Activated CD4-positive, alpha-beta T cell treated with anti-CD3 and anti-CD28 coated beads, Interleukin-2, amount 10 ng/mL, durations not matched to agents 7 days and 5 days (primary cell): Measurements from ENCODE around the gene ILKAP. TPM values are rescaled to one million over a fixed set of nuclear protein-coding genes. Genes with fewer than 3 reads are reported as not detected.
A peak's percentile ranks its signal among the peaks of the same experiment; 100 is the strongest.

Source experiments
- CTCF ChIA-PET: fragments of 350-600 bp; sonication (Branson Sonifier 250); formaldehyde crosslinking; loops from one replicate; lab custom pipeline; 2021; ENCODE audit warnings: antibody characterized with exemption; lab: Charles Lee
- POLR2A ChIA-PET: fragments of 350-600 bp; sonication (Branson Sonifier 250); formaldehyde crosslinking; loops from one replicate; lab custom pipeline; 2021; ENCODE audit warnings: antibody characterized with exemption; lab: Charles Lee
- DNase-seq: peaks from one replicate; pipeline ENCODE4 v3.0.0-alpha.2; 2020
- H3K27ac Mint-ChIP-seq: one replicate; pipeline ENCODE4 v1.8.0; 2021; ENCODE audit warnings: mild to moderate bottlenecking, moderate library complexity, mixed read lengths
- H3K27me3 Mint-ChIP-seq: one replicate; pipeline ENCODE4 v1.8.0; 2021; ENCODE audit warnings: mixed read lengths
- H3K36me3 Mint-ChIP-seq: one replicate; pipeline ENCODE4 v1.8.0; 2021; ENCODE audit warnings: low read depth, mixed read lengths
- H3K4me1 Mint-ChIP-seq: one replicate; pipeline ENCODE4 v1.8.0; 2021; ENCODE audit warnings: mixed read lengths
- H3K4me3 Mint-ChIP-seq: one replicate; pipeline ENCODE4 v1.8.0; 2021; ENCODE audit warnings: mild to moderate bottlenecking, moderate library complexity, mixed read lengths
- H3K9me3 Mint-ChIP-seq: one replicate; pipeline ENCODE4 v1.8.0; 2021; ENCODE audit warnings: mixed read lengths
- total RNA-seq, 2 experiments: library from RNA; stranded (reverse); gene quantifications; one replicate each; pipeline ENCODE4 v1.2.3, GENCODE V29; 2021

ILKAP gene
- total RNA-seq, 2 experiments from 2014 or later = 59.1 to 63.2 TPM

DNA sequence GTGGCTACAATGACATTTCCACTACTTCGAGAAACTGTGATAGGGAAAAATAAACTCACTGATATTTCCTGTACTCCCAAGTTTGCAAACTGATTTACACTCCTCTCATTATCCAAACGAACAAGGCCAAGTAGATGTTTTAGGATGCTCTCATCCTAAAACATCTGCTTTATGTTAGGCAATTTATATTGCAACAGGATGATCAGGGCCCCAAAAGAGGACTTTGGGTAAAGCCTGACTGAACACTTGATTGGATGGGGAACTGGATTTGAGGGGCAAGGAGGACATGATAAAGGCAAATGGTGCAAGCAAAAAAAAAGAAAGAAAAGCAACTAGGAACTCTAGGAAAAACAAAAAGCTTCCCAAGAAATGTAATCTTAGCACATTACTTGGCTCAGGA, 38.5 kb upstream of the ILKAP start:
- CTCF ChIA-PET = no interaction called here
- peaks cover 6% of the 10 kb centered on the region for H3K4me1 Mint-ChIP-seq

DNA sequence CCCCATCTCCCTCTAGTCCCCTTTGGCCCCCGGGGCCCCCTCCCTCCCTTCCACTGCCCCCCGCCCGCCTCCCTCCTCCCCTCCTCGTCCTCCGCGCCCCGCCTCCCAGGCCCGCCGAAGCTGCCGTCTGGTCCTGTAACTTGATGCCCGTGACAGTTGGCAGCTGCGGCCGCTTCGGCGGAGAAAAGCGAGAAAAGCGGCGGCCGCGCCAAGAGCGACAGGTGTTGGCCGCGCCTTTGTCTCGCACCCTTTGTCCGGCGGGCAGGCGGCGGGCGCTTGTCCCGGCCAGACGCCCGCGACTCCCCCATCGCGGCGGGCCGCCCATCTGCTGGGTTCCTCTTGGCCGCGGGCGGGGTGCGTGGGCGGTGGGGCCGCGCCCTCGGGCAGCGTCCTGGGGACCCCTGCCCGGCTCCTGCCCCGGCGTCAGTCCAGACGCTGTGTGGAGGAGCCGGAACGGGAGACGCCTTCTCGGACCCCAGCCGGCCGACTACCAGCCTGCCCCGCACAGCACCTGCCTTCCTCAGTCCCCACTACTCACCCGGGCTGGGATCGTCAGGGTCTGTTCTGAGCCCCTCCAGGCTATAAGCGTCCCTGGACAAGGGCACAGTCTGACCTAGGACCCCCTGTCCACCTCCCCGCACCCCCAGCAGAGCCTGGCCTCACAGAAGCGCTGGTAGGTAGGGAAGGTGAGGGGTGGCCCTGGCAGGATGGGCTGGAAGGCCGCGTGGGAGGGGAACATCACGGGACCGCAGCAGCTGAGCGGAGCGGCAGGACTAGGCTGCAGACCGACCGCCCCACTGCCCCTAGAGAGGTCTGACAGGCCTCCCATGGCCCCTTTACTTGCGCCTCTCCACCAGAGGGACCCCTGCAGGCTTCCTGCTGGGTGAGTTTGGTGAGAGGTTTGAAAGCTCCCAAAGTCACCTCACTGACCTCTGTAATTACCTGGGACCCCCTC, 37.5 kb upstream of the ILKAP start:
- Mint-ChIP-seq H3K36me3 (peaks cover 7% of the 10 kb centered on the region), H3K4me1 (peaks cover 6% of the 10 kb centered on the region), H3K4me3 (no peak overlapping the region), H3K9me3 (no peaks in the 10 kb centered on the region), H3K27ac (no peak overlapping the region), H3K27me3 (peaks cover 30% of the 10 kb centered on the region)
- no peak for DNase-seq
- ChIA-PET CTCF (no interaction called here), POLR2A (no interaction called here)

More for the DNA sequence above, 38.5 kb upstream of the ILKAP start:
- H3K27me3 Mint-ChIP-seq = peaks cover 24% of the 10 kb centered on the region
- peaks cover 7% of the 10 kb centered on the region for H3K36me3 Mint-ChIP-seq
- no peak overlapping the region for H3K27ac Mint-ChIP-seq
- H3K4me3 Mint-ChIP-seq = no peak overlapping the region
- no peaks in the 10 kb centered on the region for H3K9me3 Mint-ChIP-seq
- POLR2A ChIA-PET = no interaction called here
- DNase-seq = no peak

DNA sequence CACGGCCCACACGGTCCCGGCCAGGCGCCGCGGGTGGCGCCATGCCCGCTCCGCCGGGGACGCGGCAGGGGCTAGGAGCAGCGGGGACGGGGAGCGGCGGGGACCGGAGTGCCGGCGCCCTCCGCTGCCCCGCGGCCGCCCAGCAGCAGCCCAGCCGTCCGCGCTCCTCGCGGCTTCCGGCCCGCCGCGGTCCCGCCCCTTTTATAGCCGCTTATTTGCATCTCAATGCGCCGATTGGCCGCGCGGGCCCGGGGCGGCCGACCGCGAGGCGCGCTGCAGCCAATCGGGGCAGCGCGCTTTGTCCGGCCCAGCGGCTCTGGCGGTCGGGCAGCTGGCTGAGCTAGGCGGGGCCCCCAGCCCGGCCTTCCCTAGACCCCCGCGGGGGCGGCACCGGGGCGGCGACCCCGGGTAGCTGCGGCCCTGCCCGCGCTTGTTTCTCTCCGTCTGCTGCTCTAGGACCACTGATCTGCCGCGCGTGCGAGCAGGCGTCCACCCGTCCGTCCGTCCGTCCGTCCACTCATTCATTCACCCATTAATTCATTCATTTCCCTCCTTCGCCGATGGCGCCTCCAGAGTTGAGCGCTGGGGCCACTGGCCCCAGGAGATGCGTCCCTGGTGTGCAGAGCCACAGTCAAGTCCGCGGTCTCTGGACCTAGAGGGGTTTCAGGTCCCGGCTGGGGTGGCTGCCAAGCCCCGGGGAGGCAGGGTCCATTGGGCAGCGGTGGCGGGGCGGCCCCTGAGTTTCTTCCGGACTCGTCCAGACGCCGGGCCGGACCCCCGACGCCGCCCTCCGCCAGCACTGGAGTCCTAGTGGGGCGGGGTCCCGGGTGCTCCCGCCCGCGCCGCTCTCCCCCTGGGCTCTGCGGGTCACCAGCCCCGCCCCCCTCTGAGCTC, 36.6 kb upstream of the ILKAP start, which contains the start of gene HES6:
Gene HES6, minus strand, starts transcription at position 176 of the 894 bp plus-strand sequence. Its CDS starts 133 bp downstream, at position 43.
- peak; percentile 80 for DNase-seq
- H3K27me3 Mint-ChIP-seq = peaks cover 39% of the 10 kb centered on the region
- H3K36me3 Mint-ChIP-seq = peaks cover 4% of the 10 kb centered on the region
- no peaks in the 10 kb centered on the region for H3K9me3 Mint-ChIP-seq
- no peak within 1 kb of the TSS for H3K27ac Mint-ChIP-seq
- POLR2A ChIA-PET = no interaction called here
- CTCF ChIA-PET = interaction anchor here (0.6 to 0.8 kb wide), 2 partner anchors 16 to 463 kb away, joined by 3 read pairs; no protein-coding TSS in a partner anchor
- peaks cover 6% of the 10 kb centered on the region for H3K4me1 Mint-ChIP-seq
- H3K4me3 Mint-ChIP-seq = peak within 1 kb of the TSS; percentile 76

DNA sequence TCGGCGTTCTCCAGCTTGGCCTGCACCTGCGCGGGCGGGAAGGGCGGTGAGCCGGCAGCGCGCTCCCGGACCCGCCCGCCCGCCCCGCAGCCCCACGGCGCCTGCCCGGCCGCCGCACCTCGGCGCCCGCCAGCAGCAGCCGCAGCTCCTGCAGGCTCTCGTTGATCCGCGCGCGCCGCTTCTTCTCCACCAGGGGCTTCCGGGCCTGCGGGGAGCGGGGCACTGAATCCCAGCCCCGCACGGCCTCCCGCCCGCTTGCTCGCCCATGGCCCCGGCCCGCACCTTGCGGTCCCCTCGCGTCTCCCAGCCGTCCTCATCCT, 36.0 kb upstream of the ILKAP start:
- Mint-ChIP-seq H3K4me3 (peak overlapping the region; percentile 35), H3K4me1 (peaks cover 7% of the 10 kb centered on the region), H3K36me3 (peaks cover 2% of the 10 kb centered on the region), H3K27ac (no peak overlapping the region), H3K9me3 (no peaks in the 10 kb centered on the region), H3K27me3 (peaks cover 40% of the 10 kb centered on the region)
- ChIA-PET CTCF (interaction anchor here (0.6 kb wide), 1 partner anchor 464 kb away, joined by 3 read pairs; no protein-coding TSS in a partner anchor), POLR2A (no interaction called here)
- peak; percentile 33 for DNase-seq

DNA sequence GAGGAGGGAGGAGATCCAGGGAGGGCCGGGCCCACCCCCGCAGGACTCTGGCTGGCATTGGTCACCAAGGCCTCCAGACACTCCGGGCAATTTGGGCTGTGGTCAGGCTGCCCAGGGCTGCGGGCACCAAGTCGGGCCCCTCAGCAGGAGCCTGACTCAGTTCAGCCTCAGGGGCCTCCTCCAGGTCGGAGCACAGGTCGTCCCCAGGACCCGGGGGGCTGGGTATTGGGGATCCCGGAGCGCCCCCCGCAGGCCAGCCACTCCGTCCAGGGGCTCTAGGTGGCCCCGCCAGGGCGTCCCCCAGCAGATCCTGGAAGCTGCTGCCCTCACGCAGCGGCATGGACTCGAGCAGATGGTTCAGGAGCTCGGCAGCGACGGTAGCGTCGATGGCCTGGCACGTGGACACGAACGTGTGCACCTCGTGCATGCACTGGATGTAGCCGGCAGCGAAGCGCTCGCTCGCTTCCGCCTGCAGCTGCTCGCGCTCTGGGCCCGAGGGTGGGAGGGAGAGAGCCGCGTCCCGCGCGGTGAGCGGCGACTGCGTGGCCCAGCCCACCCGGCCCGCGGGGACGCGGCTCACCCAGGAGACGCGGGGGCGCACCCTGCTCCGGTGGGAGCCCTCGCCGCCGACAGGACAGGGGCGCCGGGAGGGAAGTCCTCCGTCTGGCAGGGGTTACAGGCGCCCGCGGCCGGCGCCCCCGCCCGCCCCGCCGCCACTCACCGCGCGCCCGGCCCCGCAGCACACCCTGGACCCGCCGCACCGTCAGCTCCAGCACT, 35.5 kb upstream of the ILKAP start:
- H3K27me3 Mint-ChIP-seq = peaks cover 41% of the 10 kb centered on the region
- peak overlapping the region; percentile 41 for H3K4me3 Mint-ChIP-seq
- H3K36me3 Mint-ChIP-seq = peaks cover 2% of the 10 kb centered on the region
- peaks cover 7% of the 10 kb centered on the region for H3K4me1 Mint-ChIP-seq
- POLR2A ChIA-PET = no interaction called here
- peak; percentile 50 for DNase-seq
- no peak overlapping the region for H3K27ac Mint-ChIP-seq
- CTCF ChIA-PET = interaction anchor here (1.1 to 1.2 kb wide), 2 partner anchors 10 to 18 kb away, joined by 3 read pairs; no protein-coding TSS in a partner anchor
- H3K9me3 Mint-ChIP-seq = no peaks in the 10 kb centered on the region

DNA sequence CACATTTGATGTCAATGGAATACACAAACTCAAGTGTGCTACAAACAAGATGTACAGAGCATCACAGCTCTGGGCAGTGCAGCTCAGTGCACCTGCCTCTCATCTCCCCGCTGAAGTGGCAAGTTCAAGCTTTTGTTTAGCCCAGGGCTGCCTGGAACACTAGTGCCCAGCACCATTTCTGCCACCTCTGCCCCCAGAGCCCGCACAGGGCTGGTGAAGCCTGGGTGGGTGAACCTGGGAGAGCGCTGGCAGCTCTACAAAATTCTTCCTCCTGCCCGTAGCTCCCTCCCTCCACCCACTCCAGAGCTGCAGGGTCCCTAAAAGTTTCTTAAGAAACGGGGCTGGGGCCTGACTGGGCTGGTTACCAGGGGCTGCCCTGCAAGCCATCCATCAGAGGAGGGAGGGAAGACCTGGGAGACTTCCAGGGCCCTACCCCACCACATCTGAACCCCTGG, 34.8 kb upstream of the ILKAP start:
- Mint-ChIP-seq H3K27me3 (peaks cover 47% of the 10 kb centered on the region), H3K36me3 (peaks cover 2% of the 10 kb centered on the region), H3K4me3 (peak overlapping the region; percentile 15), H3K4me1 (peaks cover 7% of the 10 kb centered on the region), H3K9me3 (no peaks in the 10 kb centered on the region), H3K27ac (no peak overlapping the region)
- POLR2A ChIA-PET = no interaction called here
- DNase-seq = no peak
- CTCF ChIA-PET = interaction anchor here (1.1 to 1.2 kb wide), 2 partner anchors 11 to 17 kb away, joined by 3 read pairs; no protein-coding TSS in a partner anchor

DNA sequence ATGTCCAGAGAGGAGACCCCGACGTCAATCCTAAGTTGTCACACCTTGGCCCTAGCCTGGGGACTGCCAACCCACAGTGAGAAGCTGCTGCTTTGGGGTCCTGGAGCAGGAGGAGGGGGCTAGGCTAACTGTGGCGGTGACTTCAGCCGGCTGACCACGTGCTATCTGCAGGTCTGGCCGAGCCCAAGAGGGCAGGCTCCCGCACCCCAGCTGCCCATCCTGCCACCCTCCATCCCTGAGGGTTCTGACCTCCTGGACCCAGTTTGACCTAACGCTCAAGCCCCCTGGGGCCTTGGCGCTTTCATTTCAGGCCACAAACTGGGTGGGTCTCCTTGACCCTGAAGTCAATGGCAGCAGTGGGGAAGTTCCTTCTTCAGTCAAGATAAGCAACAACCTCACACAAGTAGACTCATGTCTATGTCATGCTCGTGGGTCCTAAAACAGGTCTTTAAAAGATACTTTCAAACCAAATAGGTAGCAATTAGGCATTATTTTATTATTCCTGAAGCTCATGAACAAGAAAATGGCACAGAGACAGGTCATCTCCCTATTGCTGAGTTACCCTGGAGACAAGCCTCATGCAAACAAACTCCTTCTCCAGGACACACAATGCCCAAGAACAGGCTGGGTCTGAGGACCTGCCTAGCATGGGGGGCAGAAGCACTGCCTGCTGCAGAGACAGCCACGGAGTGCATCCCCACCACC, 34.1 kb upstream of the ILKAP start:
- no peak overlapping the region for H3K4me3 Mint-ChIP-seq
- no peaks in the 10 kb centered on the region for H3K36me3 Mint-ChIP-seq
- POLR2A ChIA-PET = no interaction called here
- no peak for DNase-seq
- H3K4me1 Mint-ChIP-seq = peaks cover 7% of the 10 kb centered on the region
- no peaks in the 10 kb centered on the region for H3K9me3 Mint-ChIP-seq
- H3K27me3 Mint-ChIP-seq = peaks cover 52% of the 10 kb centered on the region
- CTCF ChIA-PET = interaction anchor here (1.2 kb wide), 1 partner anchor 12 kb away, joined by 3 read pairs; no protein-coding TSS in a partner anchor
- no peak overlapping the region for H3K27ac Mint-ChIP-seq

DNA sequence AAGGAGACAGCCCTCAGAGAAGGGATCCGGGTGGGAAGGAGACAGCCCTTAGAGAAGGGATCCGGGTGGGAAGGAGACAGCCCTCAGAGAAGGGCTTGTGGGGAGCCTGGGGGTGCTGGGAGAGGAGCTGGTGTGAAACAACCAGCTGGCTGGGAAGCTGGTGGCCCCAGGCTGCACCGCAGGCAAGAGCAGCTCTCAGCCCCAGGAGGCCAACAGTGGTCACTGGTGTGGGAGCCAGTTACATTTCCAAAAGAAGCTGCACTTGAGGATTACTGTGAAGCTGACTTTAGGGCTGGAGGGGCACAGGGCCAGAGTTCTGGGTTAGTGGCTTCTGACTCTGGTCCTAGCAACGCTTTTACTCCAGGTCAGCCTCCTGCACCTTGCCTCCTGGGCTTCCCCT, 33.1 kb upstream of the ILKAP start:
- DNase-seq = no peak
- Mint-ChIP-seq H3K9me3 (peaks cover 7% of the 10 kb centered on the region), H3K27me3 (peaks cover 53% of the 10 kb centered on the region), H3K4me3 (no peak overlapping the region), H3K4me1 (peaks cover 9% of the 10 kb centered on the region), H3K36me3 (no peaks in the 10 kb centered on the region), H3K27ac (no peak overlapping the region)
- POLR2A ChIA-PET = no interaction called here
- CTCF ChIA-PET = no interaction called here

DNA sequence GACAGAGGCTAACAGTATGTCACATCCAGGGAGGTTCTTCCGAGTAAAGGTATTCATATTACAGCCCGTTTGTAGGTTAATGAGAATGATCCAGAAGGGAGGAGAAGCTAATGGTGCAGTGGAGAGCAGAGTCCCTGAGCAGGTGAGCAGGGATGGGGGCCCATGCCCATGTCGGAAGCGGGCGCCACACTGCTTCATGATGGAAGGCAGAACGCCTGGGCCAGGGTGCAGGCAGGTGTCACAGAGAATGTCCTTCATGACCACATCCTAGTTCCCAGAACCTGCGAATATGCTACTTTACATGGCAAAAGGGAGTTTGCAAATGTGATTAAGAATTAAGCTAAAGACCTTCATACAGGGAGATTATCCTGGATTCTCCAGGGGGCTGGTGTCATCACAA, 32.4 kb upstream of the ILKAP start:
- Mint-ChIP-seq H3K4me1 (peaks cover 14% of the 10 kb centered on the region), H3K4me3 (no peak overlapping the region), H3K27ac (no peak overlapping the region), H3K27me3 (peaks cover 49% of the 10 kb centered on the region), H3K9me3 (peaks cover 7% of the 10 kb centered on the region), H3K36me3 (no peaks in the 10 kb centered on the region)
- ChIA-PET CTCF (no interaction called here), POLR2A (no interaction called here)
- DNase-seq = no peak

DNA sequence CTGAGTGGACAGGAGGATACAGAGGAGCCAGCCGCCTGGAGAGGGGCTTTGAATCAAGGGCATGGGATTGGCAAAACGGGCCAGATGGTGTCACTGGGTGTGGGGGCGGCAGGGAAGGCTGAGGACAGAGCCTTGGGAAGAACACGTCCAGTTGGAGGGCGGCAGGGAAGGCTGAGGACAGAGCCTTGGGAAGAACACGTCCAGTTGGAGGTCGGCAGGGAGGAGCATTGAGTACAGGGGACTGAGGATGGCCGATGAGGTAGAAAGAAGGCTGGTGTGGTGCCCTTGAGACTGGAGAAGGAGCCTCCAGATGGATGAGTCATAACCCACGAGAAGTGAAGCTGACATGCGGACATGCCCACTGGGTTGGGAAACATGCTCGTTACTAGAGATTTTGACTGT, 31.8 kb upstream of the ILKAP start:
- H3K4me1 Mint-ChIP-seq = peaks cover 19% of the 10 kb centered on the region
- no peak for DNase-seq
- ChIA-PET CTCF (interaction anchor here (0.9 kb wide), 1 partner anchor 13 kb away, joined by 3 read pairs; no protein-coding TSS in a partner anchor), POLR2A (no interaction called here)
- peaks cover 7% of the 10 kb centered on the region for H3K9me3 Mint-ChIP-seq
- H3K36me3 Mint-ChIP-seq = no peaks in the 10 kb centered on the region
- H3K4me3 Mint-ChIP-seq = no peak overlapping the region
- H3K27me3 Mint-ChIP-seq = peaks cover 54% of the 10 kb centered on the region
- no peak overlapping the region for H3K27ac Mint-ChIP-seq

DNA sequence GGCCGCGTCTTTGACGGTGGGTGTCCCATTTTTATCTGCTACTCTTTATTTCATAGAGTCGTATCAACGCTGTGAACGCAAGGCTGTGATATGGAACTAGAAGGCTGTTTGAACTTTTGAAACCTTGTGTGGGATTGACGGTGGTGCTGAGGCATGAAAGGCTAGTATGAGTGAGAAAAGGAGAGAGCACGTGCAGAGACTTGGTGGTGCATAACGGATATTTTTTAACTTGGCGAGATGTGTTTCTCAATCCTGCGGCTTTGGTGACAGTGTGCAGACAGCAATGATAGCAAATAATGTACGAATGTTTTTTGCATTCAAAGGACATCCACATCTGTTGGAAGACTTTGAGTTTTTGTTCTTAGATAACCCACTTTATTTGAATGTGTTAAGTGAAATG, 30.1 kb upstream of the ILKAP start:
- ChIA-PET POLR2A (no interaction called here), CTCF (no interaction called here)
- H3K9me3 Mint-ChIP-seq = peaks cover 7% of the 10 kb centered on the region
- H3K4me1 Mint-ChIP-seq = peaks cover 22% of the 10 kb centered on the region
- H3K27ac Mint-ChIP-seq = no peak overlapping the region
- DNase-seq = no peak
- no peaks in the 10 kb centered on the region for H3K36me3 Mint-ChIP-seq
- H3K4me3 Mint-ChIP-seq = peak overlapping the region; percentile 17
- peaks cover 52% of the 10 kb centered on the region for H3K27me3 Mint-ChIP-seq
